SK-N-SH treated with all-trans-retinoic acid at 6 μM for 48 hours (cell line): ENCODE results near the gene BNC2.

Source experiments
- CSDC2 ChIP-seq: fragments of 250-450 bp; sonication (Bioruptor Pico); IDR thresholded peaks from 2 replicates; pipeline ENCODE4 v1.5.0; 2020; ENCODE audit warnings: mild to moderate bottlenecking, moderate library complexity
- TOX ChIP-seq: fragments of 250-450 bp; sonication (Bioruptor Pico); IDR thresholded peaks from 2 replicates; pipeline ENCODE4 v1.8.0; 2021; ENCODE audit warnings: mild to moderate bottlenecking, moderate library complexity, borderline replicate concordance
- ZFP30 ChIP-seq: fragments of 450-650 bp; formaldehyde crosslinking; IDR thresholded peaks from 2 replicates; pipeline ENCODE4 v1.5.0; 2022; ENCODE audit warnings: mild to moderate bottlenecking, moderate library complexity
- ZNF8 ChIP-seq: fragments of 450-650 bp; formaldehyde crosslinking; IDR thresholded peaks from 2 replicates; pipeline ENCODE4 v1.5.0; 2020; ENCODE audit warnings: mild to moderate bottlenecking, moderate library complexity

- no peak for TF ChIP-seq ZNF8 (CRISPR knock-in tag)
- no peak for TF ChIP-seq CSDC2 (CRISPR knock-in tag)
- TF ChIP-seq TOX (CRISPR knock-in tag) = no peak
- no peak for TF ChIP-seq ZFP30 (CRISPR knock-in tag)
Measured at GRCh38 chr9:16484744-16485143, 385.7 kb downstream of the BNC2 start.
